Choroid plexus epithelial cell (primary cell): ENCODE measurements around the gene MVP.

Source experiments
- DNase-seq: peaks from one replicate; pipeline ENCODE4 v3.0.0-alpha.2; 2010; ENCODE audit warnings: low read depth
- H3K4me3 ChIP-seq: 2 replicates; pipeline ENCODE4 v1.5.1; 2011; ENCODE audit warnings: low read depth, mild to moderate bottlenecking, control low read depth, low read length, moderate library complexity
- CTCF ChIP-seq: conservative IDR thresholded peaks from 2 replicates; pipeline ENCODE4 v1.5.1; 2011; ENCODE audit warnings: low read depth, mild to moderate bottlenecking, control low read depth, inconsistent platforms, low read length, moderate library complexity

The MVP gene

DNA sequence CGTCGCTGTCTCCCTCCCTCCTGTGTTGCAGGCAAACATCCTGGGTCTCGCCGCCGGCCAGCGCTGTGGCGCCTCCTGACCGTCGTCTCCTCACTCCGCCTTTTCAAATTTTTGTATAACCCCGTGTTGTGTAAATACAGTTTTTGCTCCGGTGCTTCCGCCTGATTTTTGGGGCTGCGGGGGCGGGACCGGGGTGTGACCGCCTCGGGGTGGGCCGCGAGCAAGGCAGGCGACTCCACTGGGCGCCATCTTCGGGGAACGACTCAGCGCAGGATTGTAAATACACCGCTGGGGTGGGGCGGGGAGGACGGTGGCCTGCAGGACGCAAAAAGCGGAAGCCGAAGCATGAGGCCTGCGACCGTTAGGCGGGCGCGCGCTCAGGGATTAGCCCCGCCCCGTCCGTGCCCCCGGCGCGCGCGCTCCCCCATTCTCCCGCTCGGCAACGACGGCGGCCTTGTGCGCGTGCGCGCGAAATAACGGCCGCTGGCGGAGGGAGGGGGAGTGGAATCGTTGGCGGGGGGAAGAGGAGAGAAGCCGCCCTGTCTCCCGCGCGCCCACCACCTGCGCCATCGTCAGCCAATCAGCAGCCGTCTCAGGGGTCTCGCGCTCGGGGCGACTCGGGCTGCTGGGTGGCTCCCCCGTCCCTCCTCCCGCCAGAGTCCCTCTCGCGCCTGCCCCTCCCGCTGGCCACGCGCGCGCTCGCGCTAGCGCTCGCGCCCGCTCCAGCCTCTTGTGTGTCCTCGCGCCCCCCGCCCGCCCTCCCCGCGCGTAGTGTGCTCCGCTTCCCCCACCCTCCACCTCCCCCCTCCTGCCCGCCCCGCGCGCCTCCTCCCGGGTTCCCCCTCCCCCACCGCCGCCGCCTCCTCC, 14.8 kb upstream of the MVP start:
- H3K4me3 ChIP-seq, result peak overlapping the region; percentile 86
- peak; percentile 98 for DNase-seq
- TF ChIP-seq CTCF, result no peak

DNA sequence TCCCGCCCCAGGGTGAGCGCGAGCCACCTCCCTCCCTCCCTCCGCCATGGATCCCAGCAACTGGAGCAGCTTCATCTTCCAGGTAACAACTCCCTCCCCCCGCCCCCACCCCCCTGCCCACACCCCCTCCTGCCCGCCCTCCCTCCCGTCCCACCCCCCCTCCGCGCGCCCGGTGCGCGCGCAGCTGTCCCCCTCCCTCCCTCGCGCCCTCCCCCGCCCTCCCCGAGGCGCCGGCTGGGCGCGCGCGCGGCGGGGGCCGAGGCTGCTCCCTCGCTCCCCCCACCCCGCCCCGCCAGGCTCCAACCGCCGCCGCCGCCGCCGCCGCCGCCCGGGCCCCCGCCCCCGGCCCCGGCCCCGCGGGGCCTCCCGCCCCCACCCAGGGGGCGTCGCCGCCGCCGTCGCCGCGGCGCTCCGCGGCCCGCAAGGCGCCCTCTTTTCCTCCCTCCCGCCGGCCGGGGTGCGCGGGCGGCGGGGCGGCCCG, 14.1 kb upstream of the MVP start, which contains the start of gene MAZ:
Gene MAZ, plus strand, starts transcription at position 431 of the 481 bp plus-strand sequence. CDS start 173 bp downstream, outside the sequence.
- no peak for TF ChIP-seq CTCF
- no peak for DNase-seq

GRCh38 chr16:29806641-29807425, 13.4 kb upstream of the MVP start:
- DNase-seq, result peak; percentile 58
- H3K4me3 ChIP-seq, result peak overlapping the region; percentile 73
- no peak for TF ChIP-seq CTCF

More for the DNA sequence above, 14.1 kb upstream of the MVP start, which contains the start of gene MAZ:
- peak within 1 kb of the TSS; percentile 86 for H3K4me3 ChIP-seq

DNA sequence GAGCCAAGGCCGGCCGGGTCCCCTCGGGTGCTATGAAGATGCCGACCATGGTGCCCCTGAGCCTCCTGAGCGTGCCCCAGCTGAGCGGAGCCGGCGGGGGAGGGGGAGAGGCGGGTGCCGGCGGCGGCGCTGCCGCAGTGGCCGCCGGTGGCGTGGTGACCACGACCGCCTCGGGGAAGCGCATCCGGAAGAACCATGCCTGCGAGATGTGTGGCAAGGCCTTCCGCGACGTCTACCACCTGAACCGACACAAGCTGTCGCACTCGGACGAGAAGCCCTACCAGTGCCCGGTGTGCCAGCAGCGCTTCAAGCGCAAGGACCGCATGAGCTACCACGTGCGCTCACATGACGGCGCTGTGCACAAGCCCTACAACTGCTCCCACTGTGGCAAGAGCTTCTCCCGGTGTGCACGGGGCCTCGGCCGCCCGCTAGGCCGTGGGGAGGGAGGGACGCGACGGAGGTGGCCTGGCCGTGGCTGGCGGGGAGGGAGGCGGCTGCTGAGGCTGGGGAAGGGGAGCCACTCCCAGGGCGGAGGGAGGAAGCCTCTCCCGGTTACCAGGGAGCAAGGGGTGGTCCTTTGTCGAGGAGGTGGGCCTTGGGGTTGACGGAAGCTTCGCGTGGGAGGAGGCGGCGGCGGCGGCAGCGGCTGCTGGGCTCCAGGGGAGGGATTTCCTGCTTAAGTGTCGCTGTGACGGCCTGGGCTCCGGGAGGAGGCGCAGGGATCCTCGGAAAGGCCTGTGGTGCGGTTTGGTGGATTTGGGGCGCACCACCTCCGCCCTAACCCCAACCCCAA, 12.6 kb upstream of the MVP start:
- peak; percentile 46 for TF ChIP-seq CTCF
- H3K4me3 ChIP-seq, result peak overlapping the region; percentile 73
- peak; percentile 95 for DNase-seq

- H3K4me3 ChIP-seq, result peak overlapping the region; percentile 73
- TF ChIP-seq CTCF, result no peak
- no peak for DNase-seq
Observed at GRCh38 chr16:29808219-29808900, 11.9 kb upstream of the MVP start.
